ENCODE results near the gene SPPL3. TPM values are rescaled to one million over a fixed set of nuclear protein-coding genes. Genes with fewer than 3 reads are reported as not detected.
"Not testable (repeated sequence)": the region's sequence is repeated elsewhere in the genome, so short reads cannot be mapped to it uniquely, and the experiment has no call there.

SPPL3 gene
- total RNA-seq, 8 experiments from 2014 or later = 8.3 to 28.7 (median 22.7) TPM

- ATAC-seq (replicated peaks in 6 of 8) = no peak
- Histone ChIP-seq H3K27ac (no peak overlapping the region), H3K4me1 (replicated peaks in 1 of 2) (no peaks in the 10 kb centered on the region), H3K4me3 (no peak overlapping the region)
- WGBS, 10 experiments = 40 to 93% (median 78%) methylated on average over 2 to 5 of the region's 5 CpGs; no CpG with 5 or more reads in 2 of the 10 experiments
- in situ Hi-C loops (cut with MboI; ENCODE audit: low pct_unique_long_range_greater_than_20kb in 2 of 9, low sequenced_read_pairs in 9 of 9, unreplicated experiment in 9 of 9) = no loop called here
Observed at GRCh38 chr12:120844297-120844696, 59.9 kb downstream of the SPPL3 start.

- H3K4me1 ChIP-seq (replicated peaks in 1 of 2) = no peaks in the 10 kb centered on the region
- WGBS, 10 experiments = 90 to 100% (median 100%) methylated on average over 1 to 5 of the region's 6 CpGs; no CpG with 5 or more reads in 4 of the 10 experiments
- no peak overlapping the region for H3K4me3 ChIP-seq
- H3K27ac ChIP-seq = no peak overlapping the region
- in situ Hi-C loops (cut with MboI; ENCODE audit: low pct_unique_long_range_greater_than_20kb in 2 of 9, low sequenced_read_pairs in 9 of 9, unreplicated experiment in 9 of 9) = no loop called here
- peak in 2 of 8 experiments; percentile 26 to 52 for ATAC-seq (replicated peaks in 6 of 8)
Observed at GRCh38 chr12:120843472-120843871, 60.7 kb downstream of the SPPL3 start.

- 40 to 100% (median 96%) methylated on average over 1 to 3 of the region's 3 CpGs; no CpG with 5 or more reads in 4 of the 10 experiments for WGBS, 10 experiments
- H3K4me1 ChIP-seq (replicated peaks in 1 of 2) = no peaks in the 10 kb centered on the region
- in situ Hi-C loops (cut with MboI; ENCODE audit: low pct_unique_long_range_greater_than_20kb in 2 of 9, low sequenced_read_pairs in 9 of 9, unreplicated experiment in 9 of 9) = no loop called here
- no peak overlapping the region for H3K27ac ChIP-seq
- no peak overlapping the region for H3K4me3 ChIP-seq
- ATAC-seq (replicated peaks in 6 of 8) = peak in 2 of 8 experiments; percentile 23
Observed at GRCh38 chr12:120842595-120842994, 61.6 kb downstream of the SPPL3 start.

- Histone ChIP-seq H3K4me1 (replicated peaks in 1 of 2) (no peaks in the 10 kb centered on the region), H3K27ac (no peak overlapping the region), H3K4me3 (no peak overlapping the region)
- 53 to 100% (median 87%) methylated on average over 1 to 3 of the region's 3 CpGs for WGBS, 10 experiments
- no peak for ATAC-seq (replicated peaks in 6 of 8)
- in situ Hi-C loops (cut with MboI; ENCODE audit: low pct_unique_long_range_greater_than_20kb in 2 of 9, low sequenced_read_pairs in 9 of 9, unreplicated experiment in 9 of 9) = no loop called here
Observed at GRCh38 chr12:120841525-120841924, 62.6 kb downstream of the SPPL3 start.

- H3K27ac ChIP-seq = no peak overlapping the region
- in situ Hi-C loops (cut with MboI; ENCODE audit: low pct_unique_long_range_greater_than_20kb in 2 of 9, low sequenced_read_pairs in 9 of 9, unreplicated experiment in 9 of 9) = no loop called here
Observed at GRCh38 chr12:120839503-120839902, 64.7 kb downstream of the SPPL3 start.

GRCh38 chr12:120838629-120839383 is 65.4 kb downstream of the SPPL3 start:
- H3K4me3 ChIP-seq; H3K4me1 ChIP-seq (replicated peaks in 1 of 2); ATAC-seq (replicated peaks in 6 of 8); H3K27ac ChIP-seq; in situ Hi-C loops (cut with MboI; ENCODE audit: low pct_unique_long_range_greater_than_20kb in 2 of 9, low sequenced_read_pairs in 9 of 9, unreplicated experiment in 9 of 9): not testable (repeated sequence)
- WGBS, 10 experiments = no CpG with 5 or more reads among the region's 4 CpGs

More at GRCh38 chr12:120839503-120839902, 64.7 kb downstream of the SPPL3 start:
- ATAC-seq (replicated peaks in 6 of 8) = no peak
- no peak overlapping the region for H3K4me3 ChIP-seq
- 80 to 100% (median 89%) methylated on average over 1 of the region's 1 CpG; no CpG with 5 or more reads in 5 of the 10 experiments for WGBS, 10 experiments
- H3K4me1 ChIP-seq (replicated peaks in 1 of 2) = no peaks in the 10 kb centered on the region

GRCh38 chr12:120836114-120836684 is 68.0 kb downstream of the SPPL3 start:
- WGBS, 10 experiments = 56 to 100% (median 90%) methylated on average over 1 to 3 of the region's 4 CpGs; no CpG with 5 or more reads in 3 of the 10 experiments
- Histone ChIP-seq H3K4me1 (replicated peaks in 1 of 2) (no peaks in the 10 kb centered on the region), H3K27ac (no peak overlapping the region), H3K4me3 (no peak overlapping the region)
- peak in 1 of 8 experiments; percentile 12 for ATAC-seq (replicated peaks in 6 of 8)
- in situ Hi-C loops (cut with MboI; ENCODE audit: low pct_unique_long_range_greater_than_20kb in 2 of 9, low sequenced_read_pairs in 9 of 9, unreplicated experiment in 9 of 9) = no loop called here

- Histone ChIP-seq H3K27ac (no peak overlapping the region), H3K4me3 (no peak overlapping the region), H3K4me1 (replicated peaks in 1 of 2) (no peaks in the 10 kb centered on the region)
- 33 to 100% (median 63%) methylated on average over 1 of the region's 1 CpG; no CpG with 5 or more reads in 2 of the 10 experiments for WGBS, 10 experiments
- ATAC-seq (replicated peaks in 6 of 8) = no peak
- in situ Hi-C loops (cut with MboI; ENCODE audit: low pct_unique_long_range_greater_than_20kb in 2 of 9, low sequenced_read_pairs in 9 of 9, unreplicated experiment in 9 of 9) = no loop called here
Observed at GRCh38 chr12:120835657-120836056, 68.5 kb downstream of the SPPL3 start.

- no peaks in the 10 kb centered on the region for H3K4me1 ChIP-seq (replicated peaks in 1 of 2)
Observed at GRCh38 chr12:120835304-120835612, 68.9 kb downstream of the SPPL3 start.

GRCh38 chr12:120834489-120835303 is 69.5 kb downstream of the SPPL3 start:
- Histone ChIP-seq H3K27ac (no peak overlapping the region), H3K4me1 (replicated peaks in 1 of 2) (no peaks in the 10 kb centered on the region), H3K4me3 (no peak overlapping the region)
- peak in 1 of 8 experiments; percentile 31 for ATAC-seq (replicated peaks in 6 of 8)
- WGBS, 10 experiments = 64 to 100% (median 93%) methylated on average over 1 to 4 of the region's 4 CpGs; no CpG with 5 or more reads in 1 of the 10 experiments
- in situ Hi-C loops (cut with MboI; ENCODE audit: low pct_unique_long_range_greater_than_20kb in 2 of 9, low sequenced_read_pairs in 9 of 9, unreplicated experiment in 9 of 9) = no loop called here

More at GRCh38 chr12:120835304-120835612, 68.9 kb downstream of the SPPL3 start:
- peak in 1 of 8 experiments; percentile 20 for ATAC-seq (replicated peaks in 6 of 8)
- no peak overlapping the region for H3K4me3 ChIP-seq
- no peak overlapping the region for H3K27ac ChIP-seq
- in situ Hi-C loops (cut with MboI; ENCODE audit: low pct_unique_long_range_greater_than_20kb in 2 of 9, low sequenced_read_pairs in 9 of 9, unreplicated experiment in 9 of 9) = no loop called here
- 67 to 100% (median 92%) methylated on average over 2 to 4 of the region's 4 CpGs; no CpG with 5 or more reads in 1 of the 10 experiments for WGBS, 10 experiments

- in situ Hi-C loops (cut with MboI; ENCODE audit: low pct_unique_long_range_greater_than_20kb in 2 of 9, low sequenced_read_pairs in 9 of 9, unreplicated experiment in 9 of 9) = no loop called here
- WGBS, 10 experiments = 51 to 100% (median 90%) methylated on average over 1 to 4 of the region's 4 CpGs; no CpG with 5 or more reads in 1 of the 10 experiments
- no peak overlapping the region for H3K27ac ChIP-seq
- H3K4me3 ChIP-seq = no peak overlapping the region
- H3K4me1 ChIP-seq (replicated peaks in 1 of 2) = no peaks in the 10 kb centered on the region
- ATAC-seq (replicated peaks in 6 of 8) = peak in 3 of 8 experiments; percentile 10 to 59 (median 58)
Observed at GRCh38 chr12:120833849-120834248, 70.3 kb downstream of the SPPL3 start.

- Histone ChIP-seq H3K4me1 (replicated peaks in 1 of 2) (no peaks in the 10 kb centered on the region), H3K4me3 (no peak overlapping the region), H3K27ac (no peak overlapping the region)
- peak in 3 of 8 experiments; percentile 39 to 61 (median 49) for ATAC-seq (replicated peaks in 6 of 8)
- 40 to 100% (median 66%) methylated on average over 1 to 2 of the region's 2 CpGs for WGBS, 10 experiments
- in situ Hi-C loops (cut with MboI; ENCODE audit: low pct_unique_long_range_greater_than_20kb in 2 of 9, low sequenced_read_pairs in 9 of 9, unreplicated experiment in 9 of 9) = no loop called here
Observed at GRCh38 chr12:120832737-120833136, 71.4 kb downstream of the SPPL3 start.
